HPDE6-E6E7 (cell line): ENCODE measurements around the gene LY6G5B.

Source experiments
- DNase-seq: peaks from one replicate; pipeline ENCODE4 v3.0.0; 2011; ENCODE audit warnings: missing footprints; ENCODE audit errors: extremely low spot score

LY6G5B gene

DNA sequence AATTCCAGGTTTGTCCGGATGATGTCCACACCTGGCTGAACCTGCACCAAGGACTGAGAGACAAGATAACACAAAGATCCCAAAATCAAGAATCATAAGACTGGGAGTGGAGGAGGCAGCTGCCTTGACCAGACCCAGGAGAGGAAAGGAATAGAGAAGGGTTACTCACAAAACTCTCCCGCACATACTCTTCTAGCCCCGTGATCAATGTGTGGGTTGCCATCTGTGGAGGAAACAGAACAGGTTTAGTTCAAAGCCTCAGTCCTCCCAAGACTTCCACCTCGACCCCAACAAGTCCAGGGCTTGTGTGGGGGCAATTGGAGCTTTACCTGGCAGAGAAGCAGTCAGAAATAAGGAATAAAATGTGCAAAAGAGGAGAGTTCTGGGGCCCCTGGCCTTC lies 28.4 kb upstream of the LY6G5B start:
- no peak for DNase-seq

DNA sequence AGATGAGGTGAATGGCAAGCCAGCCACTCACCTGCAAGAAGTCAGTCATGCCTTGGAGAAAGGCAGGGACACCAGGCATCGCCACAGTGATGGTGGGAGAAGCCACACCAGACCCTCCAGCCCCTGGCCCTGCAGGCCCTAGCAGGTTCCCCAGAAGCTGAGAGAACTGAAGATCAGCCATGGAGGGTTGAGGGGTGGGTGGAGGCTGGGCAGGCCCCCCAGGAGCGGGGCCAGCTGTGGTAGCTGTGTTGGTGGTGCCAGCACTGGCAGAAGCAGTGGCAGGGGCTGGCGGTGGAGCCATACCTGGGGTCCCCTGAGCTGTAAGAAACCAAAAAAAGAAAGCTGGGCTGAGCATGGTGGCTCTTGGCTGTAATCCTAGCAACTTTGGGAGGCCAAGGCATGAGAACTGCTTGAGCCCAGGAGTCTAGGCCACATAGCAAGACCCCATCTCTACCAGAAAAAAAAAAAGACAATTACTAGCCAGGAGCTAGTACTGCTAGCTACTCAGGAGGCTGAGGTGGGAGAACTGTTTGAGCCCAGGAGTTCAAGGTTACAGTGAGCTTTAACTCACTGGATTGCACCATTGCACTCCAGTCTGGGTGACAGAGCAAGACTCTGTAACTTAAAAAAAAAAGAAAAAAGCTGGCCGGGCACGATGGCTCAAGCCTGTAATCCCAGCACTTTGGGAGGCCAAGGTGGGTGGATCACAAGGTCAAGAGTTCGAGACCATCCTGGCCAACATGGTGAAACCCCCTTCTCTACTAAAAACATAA lies 26.8 kb upstream of the LY6G5B start:
- DNase-seq = no peak

DNA sequence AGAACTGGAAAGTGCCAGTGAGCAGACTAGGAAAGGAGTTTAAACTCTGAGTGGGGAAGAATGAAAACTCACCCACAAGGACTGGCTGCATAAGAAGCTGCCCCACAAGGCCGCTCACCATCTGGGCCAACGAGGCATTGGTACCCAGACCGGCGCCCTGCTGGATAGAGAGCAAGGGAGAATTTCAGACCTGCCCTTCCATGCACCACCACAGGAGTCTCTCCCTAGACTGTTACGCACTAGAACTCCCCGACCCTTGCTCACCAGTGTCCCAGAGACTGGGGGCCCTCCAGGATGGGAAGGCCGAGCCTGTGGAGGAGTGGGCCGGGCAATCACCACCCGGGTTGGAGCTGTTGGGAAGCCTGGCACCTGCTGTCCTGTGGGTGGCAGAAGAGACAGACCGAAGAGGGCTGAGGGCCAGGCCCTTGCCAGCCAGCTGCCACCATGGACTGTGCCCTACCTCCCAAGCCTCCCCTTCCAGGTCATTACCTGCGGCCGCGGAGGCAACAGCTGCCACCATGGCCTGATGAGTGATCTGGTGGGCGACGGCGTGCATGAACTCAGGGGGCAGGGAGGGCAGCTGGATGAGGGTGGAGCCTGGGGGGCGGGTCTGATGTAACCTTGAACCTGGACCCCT lies 25.8 kb upstream of the LY6G5B start:
- no peak for DNase-seq

DNA sequence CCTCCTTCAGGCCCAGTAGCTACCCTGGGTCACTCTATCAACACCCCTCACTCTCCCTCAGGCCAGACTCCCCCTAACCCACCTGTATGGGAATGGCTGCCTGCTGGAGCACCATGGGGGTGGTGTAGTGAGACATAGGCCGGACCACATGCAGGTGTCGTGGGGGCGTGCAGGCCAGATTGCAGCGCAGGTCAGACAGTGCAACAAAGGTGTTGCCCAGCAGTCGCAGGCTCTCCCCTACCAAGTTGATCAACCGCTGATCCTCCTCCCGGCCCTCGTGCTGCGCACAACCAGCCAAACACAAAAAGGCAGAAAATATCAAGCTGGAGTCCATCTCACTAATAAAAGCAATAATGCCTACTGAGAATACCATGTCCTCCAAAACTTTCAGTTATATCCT lies 24.5 kb upstream of the LY6G5B start:
- no peak for DNase-seq

DNA sequence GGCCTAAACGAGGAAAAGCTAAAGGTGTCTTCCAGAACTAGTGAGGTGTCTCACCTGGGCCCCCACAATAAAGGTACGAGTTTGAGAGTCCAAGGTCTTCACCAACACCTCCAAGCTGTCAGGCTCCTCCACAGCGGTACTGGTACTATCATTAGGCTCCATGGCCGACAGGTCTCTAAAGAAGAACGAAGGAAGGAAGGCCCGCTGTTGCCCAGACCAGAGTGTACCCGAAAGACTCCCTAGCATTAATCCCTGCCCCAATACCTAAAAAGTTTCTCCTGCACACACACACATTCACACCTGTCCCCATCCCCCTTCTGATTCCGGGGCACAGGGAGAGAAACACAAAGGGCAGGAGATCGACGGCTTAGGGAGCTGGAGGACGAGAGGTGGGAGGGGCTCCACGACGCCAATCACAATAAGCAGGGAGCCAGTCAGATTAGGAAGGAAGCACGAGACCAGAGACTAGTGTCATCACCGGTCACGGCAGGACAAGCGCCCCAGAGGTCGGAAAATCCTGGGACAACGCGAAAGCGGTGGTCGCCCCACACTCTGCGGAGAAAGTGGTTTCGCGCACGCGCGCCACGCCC lies 18.1 kb upstream of the LY6G5B start:
- DNase-seq = peak; percentile 73

DNA sequence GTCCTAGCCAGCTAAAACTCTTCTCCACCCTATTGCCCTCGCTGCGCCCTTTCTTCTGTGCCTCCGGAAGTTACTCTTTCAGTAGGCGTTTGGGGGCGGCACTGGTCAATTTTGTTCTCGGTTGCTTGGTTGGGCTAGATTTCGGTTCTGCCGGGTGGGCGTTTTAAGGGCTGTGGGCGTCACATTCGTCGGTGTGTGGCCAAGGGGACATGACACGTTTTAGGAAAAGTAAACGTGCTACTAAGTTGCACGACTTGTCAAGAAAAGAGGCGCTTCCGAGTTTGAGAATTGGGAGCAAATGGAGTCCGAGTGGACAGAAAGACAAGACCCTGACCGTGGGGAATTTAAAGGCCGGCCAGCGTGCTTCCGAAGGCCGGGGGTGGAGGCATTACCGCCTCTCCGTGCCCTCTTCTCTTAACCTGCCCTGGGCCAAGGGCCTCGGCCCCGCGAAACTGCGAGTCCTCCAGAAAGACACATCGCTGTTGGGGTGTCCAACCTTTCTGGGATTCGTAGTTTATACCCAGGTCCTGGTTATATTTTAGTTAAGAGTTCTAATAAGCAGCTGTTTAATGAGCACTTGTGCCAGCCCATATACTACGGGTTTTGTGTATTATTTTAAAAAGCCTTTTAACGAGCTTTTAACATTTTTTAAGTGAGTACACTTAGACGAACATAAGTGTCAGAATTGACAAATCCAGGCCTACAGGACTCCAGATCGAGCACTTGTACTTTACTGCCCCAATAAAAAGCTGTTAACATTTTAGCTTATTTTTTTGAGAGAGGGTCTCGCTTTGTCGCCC lies 16.7 kb upstream of the LY6G5B start:
- peak; percentile 84 for DNase-seq

DNA sequence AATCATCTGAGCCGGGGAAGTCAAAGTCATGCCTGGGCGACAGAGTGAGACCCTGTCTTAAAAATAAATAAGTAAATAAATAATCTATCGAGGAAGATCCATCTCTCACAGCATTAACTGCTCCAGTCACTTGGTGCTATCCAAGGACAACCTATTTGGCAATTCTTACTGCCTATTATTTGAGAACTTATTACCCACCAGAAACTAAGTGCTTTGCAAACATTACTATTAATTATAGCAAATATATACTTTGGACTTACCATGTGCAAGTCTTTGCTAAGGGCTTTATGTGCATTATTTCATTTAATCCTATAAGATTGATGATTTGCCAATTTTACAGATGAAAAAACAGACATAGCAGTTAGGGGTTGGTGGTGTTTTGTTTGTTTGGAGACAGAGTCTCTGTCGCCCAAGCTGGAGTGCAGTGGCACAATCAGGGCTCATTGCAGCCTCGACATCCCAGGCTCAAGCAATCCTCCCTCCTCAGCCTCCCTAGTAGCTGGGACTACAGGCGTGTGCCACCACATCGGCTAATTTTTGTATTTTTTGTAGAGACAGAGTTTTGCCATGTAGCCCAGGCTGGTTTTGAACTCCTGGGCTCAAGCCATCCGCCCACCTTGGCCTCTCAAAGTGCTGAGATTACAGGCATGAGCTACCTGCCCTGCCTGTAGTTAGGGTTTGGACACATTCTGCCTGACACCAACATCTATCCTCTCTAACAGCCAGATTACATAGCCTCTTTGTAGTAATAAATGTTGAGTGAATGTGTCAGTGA lies 15.0 kb upstream of the LY6G5B start:
- no peak for DNase-seq

DNA sequence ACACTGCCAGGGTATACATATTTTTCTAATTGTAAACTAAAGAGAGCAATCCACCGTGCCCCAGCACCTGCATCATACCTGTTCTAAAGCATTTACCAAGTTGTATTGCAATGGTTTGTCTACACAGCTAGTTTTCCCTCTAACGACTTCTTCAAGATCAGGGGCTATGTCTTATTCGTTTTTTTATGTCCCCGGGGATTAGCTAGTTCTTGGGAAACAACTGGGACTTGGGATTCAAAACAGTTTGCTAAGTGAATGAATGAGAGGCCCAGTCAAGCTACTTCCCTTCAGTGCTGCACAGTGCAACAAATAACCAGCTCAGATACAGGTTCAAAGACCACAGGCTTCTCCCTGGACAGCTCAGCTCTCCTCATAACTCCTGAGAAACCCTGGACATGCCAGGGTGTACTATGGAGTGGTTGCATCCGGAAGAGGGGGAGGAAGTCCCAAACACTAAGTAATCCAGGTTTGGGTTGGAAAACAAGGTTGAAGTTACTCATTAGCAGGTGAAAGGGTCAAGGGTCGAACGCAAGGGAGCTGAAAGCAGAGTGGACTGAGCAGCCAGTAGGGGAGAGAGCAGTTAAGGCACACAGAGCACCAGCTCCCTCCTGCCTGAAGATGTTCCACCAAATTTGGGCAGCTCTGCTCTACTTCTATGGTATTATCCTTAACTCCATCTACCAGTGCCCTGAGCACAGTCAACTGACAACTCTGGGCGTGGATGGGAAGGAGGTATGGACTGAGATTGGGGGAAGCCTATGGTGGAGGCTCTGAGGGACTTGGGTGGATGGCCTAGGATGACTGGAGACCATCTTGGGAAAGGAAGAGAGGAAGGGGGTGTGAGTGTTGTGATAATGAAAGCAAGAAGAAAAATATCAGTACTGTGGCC lies 14.2 kb upstream of the LY6G5B start, which contains the start of gene APOM:
APOM (plus strand) TSS at position 546 of the 889 bp plus-strand sequence; CDS start at position 619, 73 bp downstream.
- no peak for DNase-seq

DNA sequence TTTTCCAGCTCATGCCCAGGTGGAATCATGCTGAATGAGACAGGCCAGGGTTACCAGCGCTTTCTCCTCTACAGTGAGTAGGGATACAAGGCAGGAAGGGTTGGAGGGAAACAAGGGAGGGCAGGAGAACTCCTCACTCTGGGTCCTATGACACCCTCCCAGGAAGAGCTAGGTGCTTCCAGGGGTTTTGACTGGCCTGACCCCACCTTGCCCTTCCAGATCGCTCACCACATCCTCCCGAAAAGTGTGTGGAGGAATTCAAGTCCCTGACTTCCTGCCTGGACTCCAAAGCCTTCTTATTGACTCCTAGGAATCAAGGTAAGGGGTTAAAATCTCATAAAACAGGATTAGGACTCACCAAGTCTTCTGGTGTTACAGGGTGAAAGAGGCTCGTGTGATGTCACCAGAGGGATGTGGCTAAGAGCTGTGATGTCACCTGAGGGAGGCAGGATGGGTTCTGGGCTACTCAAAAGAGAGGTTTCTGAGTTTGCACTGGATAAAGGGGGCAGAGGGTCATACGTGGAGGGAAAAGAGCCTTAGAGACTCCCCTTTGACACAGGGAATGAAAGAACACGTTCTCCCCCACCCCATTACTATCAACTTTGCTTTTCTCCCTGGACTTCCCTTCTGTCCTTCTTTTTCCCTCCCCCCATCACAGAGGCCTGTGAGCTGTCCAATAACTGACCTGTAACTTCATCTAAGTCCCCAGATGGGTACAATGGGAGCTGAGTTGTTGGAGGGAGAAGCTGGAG lies 12.2 kb upstream of the LY6G5B start:
- no peak for DNase-seq

DNA sequence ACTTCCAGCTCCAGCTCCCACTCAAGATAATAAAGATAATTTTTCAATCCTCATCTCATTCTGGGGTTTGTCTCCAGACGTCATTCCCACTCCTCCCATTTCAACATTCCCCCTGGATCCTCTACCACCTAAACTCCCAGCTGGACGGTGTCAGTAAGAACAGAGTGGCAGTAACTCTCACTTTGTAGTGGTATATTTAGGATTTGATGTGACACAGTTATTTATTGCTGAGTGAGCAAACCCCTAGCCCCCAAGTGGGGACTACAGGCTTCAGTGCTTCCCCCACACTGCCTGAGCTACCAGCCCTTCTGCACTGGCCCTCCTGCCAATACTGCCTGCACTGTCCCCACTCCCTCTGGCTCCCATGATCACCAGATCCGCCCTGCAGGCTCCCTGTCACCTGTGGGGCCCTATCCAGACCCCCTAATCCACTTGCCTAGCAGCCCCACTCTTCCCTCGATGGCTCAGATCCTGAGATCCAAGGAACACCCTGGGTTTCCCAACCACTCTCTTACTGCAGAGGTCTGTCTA lies 11.6 kb upstream of the LY6G5B start:
- DNase-seq = no peak

DNA sequence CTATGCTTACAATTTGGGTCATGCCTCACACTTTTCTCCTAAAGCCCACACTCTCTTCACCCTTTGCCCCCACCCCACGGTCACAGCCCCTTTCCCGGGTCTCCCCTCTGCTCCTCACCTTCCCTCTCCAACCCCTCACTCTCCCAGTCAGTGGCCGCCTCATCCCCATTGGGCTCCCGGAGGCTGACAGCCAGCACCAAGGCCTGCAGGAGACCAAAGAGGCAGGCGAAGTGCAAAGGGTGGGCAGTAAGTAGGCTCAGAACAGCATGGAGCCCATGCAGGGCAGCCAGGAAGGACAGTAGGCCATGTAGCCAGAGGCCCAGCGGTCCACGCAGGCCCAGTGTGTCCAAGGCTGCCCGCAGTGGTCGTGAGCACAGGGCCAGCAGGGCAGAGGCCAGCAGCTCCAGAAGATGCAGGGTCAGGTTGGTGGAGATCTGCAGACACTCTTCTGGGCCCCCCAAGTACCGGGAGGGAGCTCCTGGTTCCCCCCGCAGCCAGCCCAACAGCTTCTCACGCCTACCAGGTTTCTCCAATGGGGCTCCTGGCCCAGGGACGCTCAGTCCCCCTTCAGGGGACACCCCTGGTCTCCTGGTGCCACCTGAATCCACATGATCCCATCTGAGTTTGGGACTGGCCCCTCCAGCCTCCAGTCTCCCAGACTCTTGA lies 10.7 kb upstream of the LY6G5B start:
- no peak for DNase-seq

DNA sequence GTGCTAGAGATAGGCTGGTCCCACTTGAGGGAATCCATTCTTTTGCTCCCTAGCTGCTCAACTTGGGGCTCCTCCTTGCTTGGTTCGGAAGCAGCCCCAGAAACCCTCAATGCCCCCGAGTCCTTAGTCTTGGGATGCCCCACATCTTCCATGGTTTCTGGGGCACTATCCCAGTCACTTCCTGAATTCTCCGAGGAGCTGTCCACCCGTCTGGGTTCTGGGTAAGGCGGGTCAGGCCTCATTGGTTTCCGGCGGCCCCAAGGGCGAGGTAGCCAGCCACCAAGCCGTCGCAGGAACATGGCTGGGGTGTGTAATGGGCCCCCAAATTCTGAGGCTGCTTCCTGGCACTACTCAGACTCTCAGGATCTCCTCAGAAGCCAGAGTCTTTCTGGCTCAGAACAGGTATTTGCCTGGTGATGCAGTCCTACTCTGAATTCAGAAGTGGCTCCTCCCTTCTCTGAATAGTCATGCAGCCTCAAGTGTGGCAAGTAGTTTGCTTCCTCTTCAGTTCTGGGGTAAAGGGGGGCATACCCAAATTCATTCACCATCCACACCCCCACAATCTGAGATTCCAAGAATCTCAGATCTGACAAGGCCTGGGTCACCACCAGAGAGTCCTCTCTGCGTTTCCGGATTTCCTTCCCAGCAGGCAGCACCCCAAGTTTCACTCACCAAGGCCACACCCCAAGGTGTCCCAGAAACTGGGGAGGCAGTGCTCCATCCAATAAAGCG lies 10.0 kb upstream of the LY6G5B start:
- no peak for DNase-seq

DNA sequence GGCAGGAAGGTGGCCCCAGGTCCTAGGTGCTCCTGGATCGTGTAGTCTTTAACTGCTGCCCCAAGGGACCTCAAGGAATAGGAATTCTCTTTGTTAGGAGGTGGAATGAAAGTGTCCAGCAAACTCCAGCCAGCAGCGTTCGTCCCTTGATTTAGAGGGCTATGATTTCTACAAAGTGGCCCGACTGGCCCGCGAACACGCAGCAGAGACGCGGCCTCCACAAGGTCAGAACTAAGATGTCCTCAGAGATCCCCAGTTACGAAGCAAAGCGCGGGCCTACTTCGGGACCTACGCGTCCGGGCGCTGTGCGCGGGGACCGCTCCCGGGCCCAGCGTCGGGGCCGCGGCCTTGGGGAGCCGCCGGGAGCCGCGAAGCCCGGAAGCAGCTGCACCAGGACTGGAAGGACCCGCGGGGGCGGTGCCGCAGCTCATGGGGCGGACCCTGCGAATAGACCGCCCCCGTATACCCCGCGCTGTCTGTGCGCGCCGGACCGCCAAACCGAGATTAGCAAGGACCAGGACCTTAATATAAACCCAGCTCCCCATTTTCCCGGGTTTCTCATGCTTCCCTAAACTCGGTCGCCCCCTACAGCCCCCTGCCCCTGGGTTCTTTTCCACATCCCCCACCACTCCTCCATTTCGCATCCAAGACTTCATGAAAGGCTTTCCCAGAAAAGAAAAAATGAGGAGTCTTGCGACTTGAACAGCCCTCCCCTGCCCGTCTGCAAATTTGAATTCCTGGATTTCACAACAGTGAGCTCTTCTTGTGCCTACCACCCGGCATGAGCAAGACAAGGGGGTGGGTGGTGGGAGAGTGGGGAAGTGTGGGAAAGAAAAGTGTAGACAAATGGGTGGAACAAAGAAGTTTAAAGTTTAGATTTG lies 9.2 kb upstream of the LY6G5B start, which contains the start of gene C6orf47:
C6orf47 (minus strand) TSS at position 398 of the 881 bp plus-strand sequence. CDS start 831 bp downstream, outside the sequence.
- no peak for DNase-seq

DNA sequence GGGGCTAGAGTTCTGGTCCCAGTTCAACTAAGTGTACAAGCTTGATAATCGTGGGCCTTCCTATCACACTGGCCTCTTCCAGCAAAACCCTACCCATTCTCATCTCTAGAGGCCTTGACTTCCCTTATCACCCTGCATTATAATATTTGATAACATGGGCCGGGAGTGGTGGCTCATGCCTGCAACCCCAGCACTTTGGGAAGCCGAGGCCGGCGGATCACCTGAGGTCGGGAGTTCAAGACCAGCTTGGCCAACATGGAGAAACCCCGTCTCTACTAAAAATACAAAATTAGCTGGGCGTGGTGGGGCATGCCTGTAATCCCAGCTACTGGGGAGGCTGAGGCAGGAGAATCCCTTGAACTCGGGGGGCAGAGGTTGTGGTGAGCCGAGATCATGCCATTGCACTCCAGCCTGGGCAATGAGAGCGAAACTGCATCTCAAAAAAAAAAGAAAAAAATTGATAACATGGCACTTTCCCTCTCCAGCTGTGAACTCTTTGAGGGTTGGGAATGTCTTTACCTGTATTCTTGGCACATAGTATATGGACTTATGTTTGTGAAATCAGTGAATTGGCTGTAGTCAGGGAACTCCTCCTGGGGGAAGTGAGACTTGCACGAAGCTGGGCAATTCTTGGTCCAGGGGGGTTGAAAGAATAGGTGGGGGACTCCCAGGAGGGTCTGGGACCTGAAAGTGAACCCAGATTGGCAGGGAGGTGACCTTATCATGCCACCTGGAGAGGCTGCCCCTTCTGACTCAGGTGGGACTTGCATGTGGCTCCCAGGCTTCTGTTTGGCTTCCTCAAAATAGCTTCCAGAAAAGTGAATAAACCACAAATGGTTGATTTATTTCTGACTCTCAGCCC lies 8.3 kb upstream of the LY6G5B start:
- DNase-seq = no peak

DNA sequence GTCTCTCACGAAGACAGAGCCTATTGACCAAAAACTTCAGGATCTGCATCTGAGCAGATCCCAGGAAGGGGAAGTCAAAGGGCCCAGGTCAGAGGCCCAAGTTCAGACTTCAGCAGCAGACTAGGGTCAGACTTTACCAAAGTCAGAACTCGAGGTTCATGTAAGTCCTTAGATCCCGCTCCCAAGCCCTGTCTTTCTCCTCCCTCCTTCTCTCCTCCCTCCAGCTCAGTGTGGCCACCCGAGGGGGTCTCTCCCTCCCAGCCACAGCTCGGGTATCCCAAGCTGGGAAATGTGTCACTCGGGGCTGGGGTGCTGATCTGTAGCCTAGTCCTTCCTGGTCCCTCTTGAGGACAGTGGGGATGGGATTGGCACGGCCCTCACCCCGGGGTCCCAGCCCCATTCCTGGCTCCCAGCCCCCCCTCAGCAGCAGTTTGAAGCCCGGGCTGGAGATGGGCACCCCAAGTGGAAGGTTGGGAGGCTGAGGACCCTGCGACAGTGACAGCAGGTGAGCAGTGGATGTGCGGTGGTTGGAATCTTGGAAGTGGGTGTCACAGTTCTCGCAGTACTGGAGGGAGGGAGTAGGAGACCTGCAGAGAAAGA lies 7.6 kb upstream of the LY6G5B start:
- no peak for DNase-seq
